Gastrocnemius medialis (tissue), 4 donors: ENCODE data around the gene SLC35B2. TPM values are rescaled to one million over a fixed set of nuclear protein-coding genes. Genes with fewer than 3 reads are reported as not detected.

Source experiments
- ATAC-seq, 2 donors: fragments of 150-250 bp; one replicate each; pipeline ENCODE4 v1.9.1; 2016
- DNase-seq, 2 donors: peaks; one replicate each; pipeline ENCODE4 v3.0.0-alpha.2; 2019
- H3K27ac ChIP-seq, 4 donors: fragments of 200-600 bp; sonication (generic); 1 replicate in 1 of 4; 2 replicates in 3 of 4; pipeline ENCODE4 v1.5.1; 2016 to 2018; ENCODE audit warnings: mild to moderate bottlenecking in 2 of 4, moderate library complexity in 1 of 4
- H3K27me3 ChIP-seq, 3 donors: fragments of 200-600 bp; sonication (generic) in 2 of 3; 1 replicate in 1 of 3; 2 replicates in 2 of 3; pipeline versions ENCODE4 v1.5.1 to v1.6.0; 2016 to 2019; ENCODE audit warnings: mild to moderate bottlenecking in 1 of 3, moderate library complexity in 1 of 3
- H3K36me3 ChIP-seq, 2 donors: fragments of 200-600 bp; sonication (generic) in 1 of 2; one replicate each; pipeline ENCODE4 v1.5.1; 2017 to 2018
- H3K4me1 ChIP-seq, 2 donors: fragments of 200-600 bp; sonication (generic) in 1 of 2; one replicate each; pipeline ENCODE4 v1.5.1; 2016 to 2017; ENCODE audit warnings: mild to moderate bottlenecking in 2 of 2
- H3K4me3 ChIP-seq, 4 donors: fragments of 200-600 bp; sonication (generic) in 3 of 4; 1 replicate in 1 of 4; 2 replicates in 3 of 4; pipeline ENCODE4 v1.5.1; 2016 to 2019; ENCODE audit warnings: mild to moderate bottlenecking in 2 of 4
- H3K9me3 ChIP-seq, 3 donors: fragments of 200-600 bp; sonication (generic) in 2 of 3; 1 replicate in 1 of 3; 2 replicates in 2 of 3; pipeline ENCODE4 v1.5.1; 2016 to 2019
- POLR2A ChIP-seq, 2 donors: fragments of 450-650 bp; IDR thresholded peaks; one replicate each; pipeline ENCODE4 v1.6.1; 2017; ENCODE audit warnings: antibody characterized with exemption in 2 of 2, mild to moderate bottlenecking in 2 of 2, moderate library complexity in 2 of 2
- in situ Hi-C, 4 donors: fragments of 200-750 bp; cut with MboI; loops; one replicate each; pipeline versions ENCODE4 v1.15.0 to v1.8.0; 2017; ENCODE audit warnings: low sequenced_read_pairs in 4 of 4
- intact Hi-C: fragments of 100-400 bp; cut with DNase I; formaldehyde crosslinking; loops from one replicate; pipeline ENCODE4 v1.15.1; 2023; ENCODE audit warnings: low total_unique reads
- total RNA-seq, 4 donors: library from RNA; depleted of rRNA; stranded (reverse); fragments of >200 nt; gene quantifications; one replicate each; pipeline versions ENCODE4 v1.1.0 to v1.2.3, GENCODE V29; 2016
- TF ChIP-seq, protein P1 (sequence below), 5 experiments: fragments of 450-650 bp in 3 of 5; fragments of 200-600 bp in 2 of 5; sonication (generic) in 2 of 5; IDR thresholded peaks in 4 of 5; conservative IDR thresholded peaks in 1 of 5; 1 replicate in 4 of 5; 2 replicates in 1 of 5; pipeline ENCODE4 v1.5.1; 2016 to 2019; ENCODE audit warnings: antibody characterized with exemption in 5 of 5, mild to moderate bottlenecking in 3 of 5, moderate library complexity in 3 of 5

Gene SLC35B2
- total RNA-seq, 4 donors from 2014 or later, result 14.9 to 35.9 (median 21.4) TPM

DNA sequence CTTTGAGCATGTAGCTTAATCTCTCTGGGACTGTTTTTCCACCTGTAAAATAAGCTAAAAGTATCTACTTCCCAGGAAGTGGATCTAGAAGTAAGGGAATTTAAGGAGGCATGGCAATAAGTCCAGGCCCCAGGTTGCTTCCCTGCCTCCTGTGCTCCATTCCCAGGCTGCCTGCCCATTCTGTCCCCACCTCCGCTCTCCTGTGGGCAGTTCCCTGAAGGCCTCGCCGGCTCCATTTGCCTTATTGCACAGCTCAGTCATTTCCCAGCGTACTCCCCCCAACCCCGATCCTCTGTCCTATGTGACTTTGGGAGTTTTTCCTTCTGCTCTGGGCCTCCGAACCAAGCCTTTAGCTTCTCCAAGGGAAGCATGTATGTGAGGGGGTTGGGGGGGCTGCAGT, 29.3 kb downstream of the SLC35B2 start:
- ATAC-seq (no peak), DNase-seq (no peak)
- Histone ChIP-seq H3K9me3 (no peaks in the 10 kb centered on the region), H3K27me3 (no peaks in the 10 kb centered on the region), H3K27ac (peak overlapping the region; percentile 95 to 99 (median 98)), H3K4me3 (peak overlapping the region; percentile 31 to 51 (median 42)), H3K36me3 (peaks cover 0 to 8% of the 10 kb centered on the region in 2 donors), H3K4me1 (peaks cover 71 to 75% of the 10 kb centered on the region in 2 donors)
- TF ChIP-seq, protein P1, sequence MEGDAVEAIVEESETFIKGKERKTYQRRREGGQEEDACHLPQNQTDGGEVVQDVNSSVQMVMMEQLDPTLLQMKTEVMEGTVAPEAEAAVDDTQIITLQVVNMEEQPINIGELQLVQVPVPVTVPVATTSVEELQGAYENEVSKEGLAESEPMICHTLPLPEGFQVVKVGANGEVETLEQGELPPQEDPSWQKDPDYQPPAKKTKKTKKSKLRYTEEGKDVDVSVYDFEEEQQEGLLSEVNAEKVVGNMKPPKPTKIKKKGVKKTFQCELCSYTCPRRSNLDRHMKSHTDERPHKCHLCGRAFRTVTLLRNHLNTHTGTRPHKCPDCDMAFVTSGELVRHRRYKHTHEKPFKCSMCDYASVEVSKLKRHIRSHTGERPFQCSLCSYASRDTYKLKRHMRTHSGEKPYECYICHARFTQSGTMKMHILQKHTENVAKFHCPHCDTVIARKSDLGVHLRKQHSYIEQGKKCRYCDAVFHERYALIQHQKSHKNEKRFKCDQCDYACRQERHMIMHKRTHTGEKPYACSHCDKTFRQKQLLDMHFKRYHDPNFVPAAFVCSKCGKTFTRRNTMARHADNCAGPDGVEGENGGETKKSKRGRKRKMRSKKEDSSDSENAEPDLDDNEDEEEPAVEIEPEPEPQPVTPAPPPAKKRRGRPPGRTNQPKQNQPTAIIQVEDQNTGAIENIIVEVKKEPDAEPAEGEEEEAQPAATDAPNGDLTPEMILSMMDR (IDR thresholded peaks at IDR 0.05 in 4 of 5, conservative IDR thresholded peaks at IDR 0.05 in 1 of 5), result no peak
- no peak for TF ChIP-seq POLR2A (IDR thresholded peaks at IDR 0.05)
- in situ Hi-C loops (loop anchor here in 1 of 4 donors (25.0 kb wide), 1 partner anchor 116 kb away; no protein-coding TSS in a partner anchor), intact Hi-C loops (loop anchor here (5.0 kb wide), 1 partner anchor 236 kb away; no protein-coding TSS in a partner anchor)

DNA sequence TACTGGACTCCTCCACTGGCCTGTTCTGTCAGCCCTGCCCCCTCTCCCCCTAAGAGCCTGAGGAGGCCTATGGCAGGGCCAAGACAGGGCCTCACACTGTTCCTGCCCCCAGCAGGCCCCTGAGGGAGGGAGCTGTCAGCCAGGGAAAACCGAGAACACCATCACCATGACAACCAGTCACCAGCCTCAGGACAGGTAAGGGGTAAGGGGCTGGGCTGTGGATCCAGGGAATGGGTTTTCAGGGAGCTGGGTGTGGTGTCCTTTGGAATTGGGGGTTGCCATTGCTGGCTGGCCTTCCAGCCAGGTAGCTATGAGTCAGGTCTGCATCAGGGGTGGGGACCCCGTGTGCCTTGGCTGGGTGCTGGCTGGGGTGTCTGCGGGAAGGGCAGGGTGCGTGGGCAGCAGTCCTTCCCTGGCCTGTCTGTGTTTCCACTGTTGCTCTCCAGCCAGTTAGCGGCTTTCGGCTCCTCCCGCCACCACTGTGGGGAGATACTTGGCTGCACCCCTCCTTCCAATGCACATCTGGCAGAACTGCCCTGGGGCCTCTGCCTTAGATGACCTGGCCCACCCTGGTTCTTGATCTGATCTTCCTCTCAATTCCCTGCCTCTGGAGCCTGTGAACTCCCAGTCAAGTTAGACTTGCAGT, 30.1 kb downstream of the SLC35B2 start:
- DNase-seq, result no peak
- Histone ChIP-seq H3K4me1 (peaks cover 72 to 77% of the 10 kb centered on the region in 2 donors), H3K27ac (peak overlapping the region; percentile 95 to 99 (median 98)), H3K36me3 (peaks cover 0 to 7% of the 10 kb centered on the region in 2 donors), H3K9me3 (no peaks in the 10 kb centered on the region), H3K27me3 (no peaks in the 10 kb centered on the region), H3K4me3 (peak overlapping the region; percentile 31 to 51 (median 42))
- peak in 1 of 2 donors; percentile 10 for ATAC-seq
- TF ChIP-seq POLR2A (IDR thresholded peaks at IDR 0.05), result no peak
- TF ChIP-seq, protein P1 (IDR thresholded peaks at IDR 0.05 in 4 of 5, conservative IDR thresholded peaks at IDR 0.05 in 1 of 5), result no peak
- intact Hi-C loops, result loop anchor here (5.0 kb wide), 1 partner anchor 235 kb away; no protein-coding TSS in a partner anchor
- in situ Hi-C loops, result loop anchor here in 1 of 4 donors (25.0 kb wide), 1 partner anchor 115 kb away; no protein-coding TSS in a partner anchor

DNA sequence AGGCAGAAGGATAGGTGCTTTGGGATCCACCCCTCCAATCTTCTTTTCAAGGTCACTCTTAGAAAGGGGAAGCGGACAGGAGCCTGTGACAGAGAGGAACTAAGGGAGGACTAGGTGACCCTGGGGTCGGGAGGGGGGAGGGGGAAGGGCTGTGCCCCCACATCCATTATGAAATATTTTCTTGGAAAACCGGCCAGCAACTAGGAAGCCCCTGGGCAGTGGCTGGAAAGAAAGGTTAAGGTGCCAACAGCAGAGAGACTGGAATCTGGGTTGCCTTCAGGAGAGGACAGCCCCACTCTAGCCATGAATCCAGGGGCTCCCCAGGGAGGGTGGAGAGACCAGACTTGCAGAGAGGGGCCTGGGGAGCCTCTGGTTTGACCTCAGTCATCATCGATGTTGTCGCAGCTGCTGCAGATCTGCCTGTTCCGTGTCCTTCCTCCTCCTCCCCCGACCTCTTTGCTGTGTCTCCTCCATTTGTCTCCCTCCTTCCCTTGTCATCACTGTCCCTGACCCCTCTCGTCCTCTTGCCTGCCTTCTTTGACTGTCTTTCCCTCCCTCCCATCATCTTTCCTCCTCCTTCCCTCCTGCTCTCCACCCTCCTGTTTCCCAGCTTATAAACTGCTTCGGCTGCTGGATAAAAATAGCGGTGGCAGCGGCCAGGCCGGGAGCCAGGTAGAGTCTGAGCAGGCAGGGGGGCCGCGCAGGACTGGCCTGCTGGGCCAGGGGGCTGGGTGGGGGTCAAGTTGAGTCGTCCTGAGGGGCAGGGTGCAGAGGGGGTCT, 30.8 kb downstream of the SLC35B2 start:
- in situ Hi-C loops, result loop anchor here in 1 of 4 donors (25.0 kb wide), 1 partner anchor 114 kb away; no protein-coding TSS in a partner anchor
- Histone ChIP-seq H3K27me3 (no peaks in the 10 kb centered on the region), H3K4me3 (peak overlapping the region; percentile 31 to 51 (median 42)), H3K36me3 (no peaks in the 10 kb centered on the region), H3K4me1 (peaks cover 76 to 84% of the 10 kb centered on the region in 2 donors), H3K27ac (peak overlapping the region; percentile 95 to 99 (median 98)), H3K9me3 (no peaks in the 10 kb centered on the region)
- intact Hi-C loops, result loop anchor here (5.0 kb wide), 1 partner anchor 234 kb away; no protein-coding TSS in a partner anchor
- DNase-seq (peak in 1 of 2 donors; percentile 66), ATAC-seq (peak; percentile 20 to 37)
- TF ChIP-seq POLR2A (IDR thresholded peaks at IDR 0.05), result no peak
- TF ChIP-seq, protein P1 (IDR thresholded peaks at IDR 0.05 in 4 of 5, conservative IDR thresholded peaks at IDR 0.05 in 1 of 5), result no peak

DNA sequence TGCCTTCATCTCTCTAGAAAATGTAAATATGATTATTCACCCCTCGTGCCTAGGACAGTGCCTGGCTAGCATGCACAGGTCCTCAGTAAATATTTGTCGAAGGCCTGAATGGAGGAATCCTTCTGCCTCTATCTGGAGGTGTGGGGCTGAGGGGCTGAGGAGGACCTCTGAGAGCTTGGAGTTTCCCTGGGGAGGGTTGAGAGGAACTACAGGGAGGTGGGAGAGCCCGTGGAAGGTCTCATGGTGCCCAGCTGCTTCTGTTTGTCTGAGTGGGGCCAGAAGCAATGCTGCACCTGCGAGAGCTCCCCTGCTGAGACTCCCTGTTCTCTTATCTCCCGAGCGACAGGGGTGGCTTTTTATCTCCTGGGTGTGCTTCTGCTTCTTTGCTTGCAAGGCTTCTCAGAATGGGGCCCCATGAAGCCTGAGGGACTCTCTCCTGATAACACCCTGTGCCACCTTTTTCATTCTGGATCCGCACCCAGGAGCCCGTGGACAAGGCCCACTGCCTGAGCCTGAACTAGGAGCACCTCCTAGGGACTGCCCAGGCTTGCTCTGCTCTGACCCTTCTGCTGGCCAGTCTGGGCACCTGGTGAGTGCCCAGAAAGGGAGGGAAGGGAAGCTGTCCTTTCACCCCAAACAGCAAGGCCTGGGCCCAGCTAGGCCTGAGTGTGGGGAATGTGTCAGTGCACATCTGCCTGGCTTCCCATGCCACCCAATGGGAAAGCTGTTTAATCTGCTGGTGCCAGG, 31.6 kb downstream of the SLC35B2 start:
- ATAC-seq (no peak), DNase-seq (no peak)
- Histone ChIP-seq H3K9me3 (no peaks in the 10 kb centered on the region), H3K36me3 (no peaks in the 10 kb centered on the region), H3K27me3 (no peaks in the 10 kb centered on the region), H3K27ac (peak overlapping the region; percentile 95 to 99 (median 98)), H3K4me3 (no peak overlapping the region), H3K4me1 (peaks cover 84 to 91% of the 10 kb centered on the region in 2 donors)
- intact Hi-C loops, result loop anchor here (5.0 kb wide), 1 partner anchor 233 kb away; no protein-coding TSS in a partner anchor
- in situ Hi-C loops, result loop anchor here in 1 of 4 donors (25.0 kb wide), 1 partner anchor 113 kb away; no protein-coding TSS in a partner anchor
- TF ChIP-seq POLR2A (IDR thresholded peaks at IDR 0.05), result no peak
- TF ChIP-seq, protein P1 (IDR thresholded peaks at IDR 0.05 in 4 of 5, conservative IDR thresholded peaks at IDR 0.05 in 1 of 5), result no peak
